Hematopoietic multipotent progenitor cell (in vitro differentiated cells): ENCODE measurements around the gene CHTF8. TPM values are rescaled to one million over a fixed set of nuclear protein-coding genes. Genes with fewer than 3 reads are reported as not detected.
"Not testable (repeated sequence)": the region's sequence is repeated elsewhere in the genome, so short reads cannot be mapped to it uniquely, and the experiment has no call there.

ENCODE experiments used
- DNase-seq, 3 donors: peaks; one replicate each; pipeline ENCODE4 v3.0.0-alpha.2; 2011 to 2015; ENCODE audit warnings: low read depth in 2 of 3, low spot score in 2 of 3
- total RNA-seq: library from RNA; depleted of rRNA; stranded (reverse); fragments of >200 nt; gene quantifications from one replicate; pipeline ENCODE4 v1.2.3, GENCODE V29; 2012

CHTF8 gene, protein sequence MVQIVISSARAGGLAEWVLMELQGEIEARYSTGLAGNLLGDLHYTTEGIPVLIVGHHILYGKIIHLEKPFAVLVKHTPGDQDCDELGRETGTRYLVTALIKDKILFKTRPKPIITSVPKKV
- total RNA-seq: 92.6 TPM

DNA sequence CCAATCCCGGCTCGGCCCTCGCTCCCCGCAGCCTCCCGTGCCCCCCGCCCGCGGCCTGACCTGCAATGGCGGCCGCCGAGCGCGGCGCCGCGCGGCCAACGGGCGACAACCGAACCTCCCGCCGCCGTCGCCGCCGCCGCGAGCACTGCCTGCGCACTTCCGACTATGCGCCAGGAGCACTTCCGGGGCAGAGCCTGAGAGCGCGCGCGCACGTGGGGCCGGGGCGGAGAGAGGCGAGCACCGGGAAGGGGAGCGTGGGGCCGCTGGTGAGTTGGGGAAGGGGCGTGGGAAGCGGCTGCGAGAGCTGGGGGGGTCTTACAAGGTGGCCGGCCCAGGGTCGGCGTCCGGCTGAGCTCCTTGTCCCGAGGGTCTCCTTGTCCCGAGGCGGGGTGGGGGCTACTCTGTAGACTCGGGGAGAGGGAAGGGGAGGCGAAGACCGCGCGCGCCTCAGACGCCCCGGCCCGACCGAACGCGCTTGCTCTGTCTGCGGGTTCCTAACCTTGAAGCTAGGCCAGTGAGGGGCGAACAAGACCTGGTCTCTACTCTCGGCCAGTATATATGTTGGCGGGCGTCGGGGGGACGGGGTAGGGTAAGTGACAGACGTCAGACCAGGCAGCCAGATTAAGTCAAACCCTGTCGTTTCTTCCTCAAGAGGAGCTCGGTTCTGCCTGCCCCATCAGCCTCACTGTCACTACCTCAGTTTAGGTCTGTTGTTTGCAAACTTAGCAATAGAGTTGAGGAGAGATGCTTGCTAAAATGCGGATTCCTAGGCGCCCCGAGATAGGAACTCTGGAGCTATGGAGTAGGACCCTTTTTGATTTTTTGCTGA lies at the start of gene CHTF8, which contains the start of gene UTP4:
TSS of gene CHTF8 (minus strand) at position 165 of the 829 bp plus-strand sequence. CDS start 11,130 bp downstream, outside the sequence.
TSS of gene UTP4 (plus strand) at position 226 of the 829 bp plus-strand sequence. CDS start 811 bp downstream, outside the sequence.
- peak; percentile 74 to 90 (median 90) for DNase-seq

DNA sequence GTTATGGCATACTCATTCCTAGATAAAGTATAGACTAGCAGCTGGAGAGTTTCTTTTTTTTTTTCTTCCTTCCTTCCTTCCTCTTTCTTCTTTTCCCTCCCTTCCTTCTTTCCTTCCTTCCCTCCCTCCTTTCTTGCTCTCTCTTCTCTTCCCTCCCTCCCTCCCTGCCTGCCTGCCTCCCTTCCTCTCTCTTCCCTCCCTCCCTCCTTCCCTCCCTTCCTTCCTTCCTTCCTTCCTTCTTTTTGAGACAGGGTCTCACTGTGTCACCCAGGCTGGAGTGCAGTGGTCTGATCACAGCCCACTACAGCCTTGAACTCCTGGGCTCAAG lies 47.6 kb upstream of the CHTF8 start:
- DNase-seq: no peak

DNA sequence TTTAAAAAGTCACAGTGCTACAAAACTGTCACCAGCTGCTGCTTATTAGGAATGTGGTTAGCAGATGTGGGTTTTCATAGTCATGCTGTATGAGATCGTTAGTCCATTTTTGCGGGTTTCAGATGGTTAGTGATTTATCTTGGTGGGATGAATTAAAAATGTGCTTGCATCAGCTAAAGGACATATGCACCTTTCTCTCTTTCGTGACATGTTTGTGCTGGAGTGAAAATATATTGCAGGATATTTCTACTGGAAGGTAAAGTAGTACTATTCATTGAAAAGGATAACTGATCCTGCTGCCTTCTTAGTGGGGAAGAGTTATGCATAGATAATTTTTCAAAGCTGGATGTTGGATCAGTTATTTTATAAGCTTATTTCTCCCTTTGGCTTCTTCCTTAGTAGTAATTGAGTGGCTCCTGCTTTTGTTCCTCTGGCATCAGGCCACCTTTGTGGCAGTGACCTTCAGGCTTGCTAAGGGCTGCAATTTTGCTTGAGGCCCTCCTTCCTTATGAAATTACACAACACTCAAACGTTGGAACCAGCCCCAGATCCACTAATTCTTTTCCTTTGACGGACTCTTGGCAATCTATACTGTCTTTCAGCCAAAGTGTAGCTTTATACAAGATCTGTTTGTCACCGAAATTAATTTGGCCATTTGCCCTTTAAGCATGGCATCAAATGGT lies 47.1 kb upstream of the CHTF8 start:
- peak in 1 of 3 donors; percentile 5 for DNase-seq

DNA sequence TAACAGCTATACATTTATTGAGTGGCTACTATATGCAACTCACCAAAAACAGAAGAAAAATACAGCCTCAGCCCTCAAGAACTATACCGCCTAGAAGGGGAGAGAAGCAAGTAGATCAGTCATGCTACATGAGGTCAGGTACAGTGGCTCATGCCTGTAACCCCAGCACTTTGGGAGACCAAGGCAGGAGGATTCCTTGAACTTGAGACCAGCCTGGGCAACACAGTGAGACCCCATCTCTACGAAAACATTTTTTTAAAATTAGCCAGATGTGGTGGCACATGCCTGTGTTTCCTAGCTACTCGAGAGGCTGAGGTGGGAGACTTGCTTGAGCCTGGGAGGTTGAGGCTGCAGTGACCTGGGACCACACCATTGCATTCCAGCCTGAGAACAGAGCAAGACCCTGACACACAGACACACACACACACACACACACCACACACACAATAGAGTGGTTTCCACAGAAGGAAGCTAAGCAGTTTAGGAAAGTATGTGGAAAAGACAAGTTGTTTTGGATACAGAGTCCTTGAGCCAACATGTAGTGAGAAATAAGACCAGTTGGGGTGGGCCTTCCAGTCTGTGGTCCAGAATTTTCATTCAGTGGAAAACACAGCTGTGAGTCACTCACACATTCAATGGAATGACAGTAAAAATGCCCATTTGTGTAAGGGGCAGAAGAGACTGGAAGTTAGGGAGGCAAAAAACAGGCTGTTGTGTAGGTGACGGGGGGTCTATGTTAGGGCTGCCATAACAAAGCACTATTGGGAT lies 43.8 kb upstream of the CHTF8 start:
- DNase-seq: no peak

DNA sequence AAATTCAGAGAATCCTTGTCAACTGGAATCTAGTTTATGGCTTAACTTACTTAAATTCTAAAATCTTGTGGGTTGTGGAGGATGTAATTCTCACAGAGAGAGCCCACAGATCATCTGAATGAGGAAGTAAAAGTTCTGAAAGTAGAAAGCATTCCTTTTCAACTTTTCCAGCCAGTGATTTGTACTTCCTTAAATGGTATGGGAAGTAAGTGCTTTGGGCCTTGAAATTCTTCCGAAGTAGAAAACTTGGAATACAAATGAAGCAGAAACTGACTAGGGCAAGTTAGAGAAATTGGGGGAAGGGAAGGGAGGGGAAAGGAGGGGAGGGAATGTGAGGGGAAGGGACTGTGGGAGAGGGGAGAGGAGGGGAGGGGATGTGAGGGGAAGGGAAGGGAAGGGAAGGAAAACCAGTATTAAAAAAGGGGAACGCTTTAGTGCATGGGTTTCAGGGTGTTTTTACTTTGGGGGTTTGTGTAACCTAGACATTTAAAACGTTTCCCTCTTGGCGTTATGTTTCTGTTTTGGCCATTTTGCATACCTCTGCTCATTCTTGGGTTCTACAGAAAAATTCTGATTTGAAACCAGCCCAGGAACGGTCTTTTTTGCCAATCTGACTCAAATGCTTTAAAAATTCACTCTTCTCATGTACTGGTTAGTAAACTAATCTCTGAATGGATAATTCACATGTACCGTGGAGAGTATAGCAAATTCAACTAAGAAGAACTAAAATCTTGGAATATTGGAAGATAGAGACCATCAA lies 39.1 kb upstream of the CHTF8 start:
- DNase-seq: peak in 1 of 3 donors; percentile 40

DNA sequence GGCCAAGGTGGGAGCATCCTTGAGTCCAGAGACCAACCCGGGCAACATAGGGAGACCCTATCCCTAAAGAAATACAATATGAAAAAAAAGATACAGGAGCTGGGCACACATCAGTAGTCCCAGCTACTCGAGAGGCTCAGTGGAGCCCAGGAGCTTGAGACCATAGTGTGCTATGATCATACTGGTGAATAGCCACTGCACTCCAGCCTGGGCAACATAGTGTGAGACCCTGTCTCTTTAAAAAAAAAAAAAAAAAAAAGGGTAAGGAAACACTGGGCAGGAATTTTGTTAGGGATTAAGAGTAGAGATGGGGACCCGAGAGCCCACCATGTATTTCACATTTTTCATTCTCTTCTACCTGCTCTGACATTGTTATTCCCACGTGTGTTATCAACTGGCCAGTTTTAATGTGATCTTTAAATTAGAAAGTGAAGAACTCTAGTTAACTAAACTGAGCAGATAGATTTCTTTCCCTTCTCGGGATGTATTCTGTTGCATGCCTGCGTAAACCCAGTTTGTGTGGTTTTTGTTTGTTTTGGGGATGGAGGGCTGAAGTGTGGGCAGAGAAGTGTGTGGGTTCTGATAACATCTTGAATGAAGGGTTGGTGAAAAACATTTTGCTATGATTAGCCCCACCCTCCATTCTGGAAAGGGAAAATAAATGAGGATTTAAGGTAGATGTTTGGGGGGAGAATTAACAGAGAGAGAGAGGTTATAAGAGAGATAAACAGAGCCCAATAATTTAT lies 37.4 kb upstream of the CHTF8 start:
- no peak for DNase-seq

DNA sequence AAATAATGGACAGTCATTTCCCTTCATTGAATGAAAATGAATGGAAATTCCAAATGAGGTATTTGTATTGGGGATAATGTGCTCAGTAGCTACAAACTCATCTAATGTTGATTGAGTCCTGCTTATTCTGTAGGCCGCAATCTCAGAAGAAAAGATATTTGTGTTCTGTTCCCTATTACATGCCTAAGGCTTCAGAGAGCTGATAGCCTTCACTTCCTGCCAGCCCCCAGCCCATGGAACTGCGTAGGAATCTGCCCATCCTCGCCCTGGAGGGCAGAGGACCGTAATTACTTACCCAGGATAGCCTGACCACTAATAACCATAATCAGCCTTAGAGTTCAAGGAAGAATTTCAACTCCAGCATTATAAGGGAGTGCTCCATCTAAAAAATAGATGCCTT lies 36.7 kb upstream of the CHTF8 start:
- no peak for DNase-seq

DNA sequence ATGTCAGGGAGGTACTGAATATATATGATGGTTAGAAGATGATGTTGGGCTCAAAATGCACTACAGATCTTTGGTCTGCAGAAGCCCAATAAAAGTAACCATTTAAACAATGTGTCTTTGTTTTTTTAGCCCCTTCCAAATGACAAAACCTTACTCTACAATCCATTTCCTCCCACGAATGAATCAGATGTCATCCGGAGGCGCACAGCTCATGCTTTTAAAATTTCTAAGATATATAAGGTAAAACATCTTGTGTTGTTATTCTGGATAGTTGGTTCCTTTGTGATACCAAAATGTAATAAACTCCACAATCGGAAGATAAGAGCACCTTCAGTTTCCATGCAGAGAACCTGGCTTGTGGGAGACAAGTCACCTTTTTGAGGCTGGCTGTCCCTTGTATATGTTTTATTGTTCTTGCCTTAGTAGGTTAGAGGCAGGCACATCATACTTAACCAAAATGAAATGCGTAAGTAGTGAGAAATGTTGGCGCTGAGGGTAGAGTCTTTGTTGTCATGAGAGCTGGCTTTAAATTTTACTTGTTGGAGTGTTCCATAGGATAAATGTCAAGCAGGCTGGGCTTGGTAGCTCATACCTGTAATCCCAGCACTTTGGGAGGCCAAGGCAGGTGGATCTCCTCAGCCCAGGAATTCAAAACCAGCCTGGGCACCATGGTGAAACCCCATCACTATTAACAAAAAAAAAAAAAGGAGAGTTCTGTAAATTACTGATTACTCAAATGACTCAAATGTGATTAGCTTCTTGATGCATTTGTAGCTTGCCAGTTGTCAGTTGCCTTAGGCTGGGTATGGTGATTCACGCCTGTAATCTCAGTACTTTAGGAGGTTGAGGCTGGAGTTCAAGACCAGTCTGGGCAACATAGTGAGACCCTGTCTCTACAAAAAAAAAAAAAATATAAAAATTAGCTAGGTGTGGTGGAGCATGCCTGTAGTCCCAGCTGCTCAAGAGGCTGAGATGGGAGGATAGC lies 34.9 kb upstream of the CHTF8 start:
- no peak for DNase-seq

DNA sequence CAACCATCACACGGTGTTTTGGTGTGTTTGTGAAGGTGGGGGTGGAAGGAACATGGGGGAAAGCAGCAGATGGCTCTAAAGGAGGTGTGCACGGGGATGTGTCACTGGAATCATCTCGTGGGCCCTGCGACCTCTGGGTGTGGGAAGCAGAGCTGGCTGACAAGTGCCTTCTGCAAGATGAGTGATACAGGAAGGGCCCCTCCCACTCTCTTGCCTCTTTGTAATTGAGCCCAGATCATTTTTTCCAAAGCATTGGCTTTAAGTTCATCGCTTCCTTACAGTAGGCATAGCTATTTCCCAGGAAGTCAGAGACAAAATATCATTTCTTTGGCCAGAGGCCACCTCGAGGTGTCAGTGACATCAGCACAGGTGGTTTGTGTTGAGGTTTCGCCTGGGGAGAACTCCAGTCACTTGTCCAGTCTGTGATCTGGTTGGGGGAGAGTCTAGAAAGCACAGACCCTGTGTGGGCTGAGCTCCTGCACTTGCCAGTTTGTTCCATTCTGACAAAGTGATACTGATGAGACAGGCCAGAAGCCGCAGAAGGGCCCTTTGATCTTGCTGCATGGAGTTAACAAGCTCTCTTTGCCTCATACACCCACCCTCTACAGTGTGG lies 33.9 kb upstream of the CHTF8 start:
- DNase-seq: no peak

DNA sequence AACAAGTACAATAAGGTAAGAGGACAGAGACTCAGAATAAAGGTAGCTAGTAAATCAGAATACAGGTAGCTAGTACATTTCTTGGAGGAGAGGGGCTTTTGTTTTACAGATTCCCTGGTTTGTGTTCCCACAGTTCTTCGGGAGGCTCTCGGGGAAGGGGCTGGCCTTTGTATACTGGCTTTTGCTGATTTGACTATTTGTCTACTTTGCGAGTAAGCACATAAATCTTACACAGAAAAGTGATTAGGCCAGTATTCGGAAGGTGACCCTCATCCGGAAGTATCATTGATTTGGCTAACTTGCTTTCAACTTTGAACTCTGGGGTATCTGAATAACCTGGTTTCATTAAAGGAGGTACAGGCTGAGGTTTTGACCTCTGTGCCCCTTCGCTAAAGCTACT lies 33.2 kb upstream of the CHTF8 start:
- no peak for DNase-seq

DNA sequence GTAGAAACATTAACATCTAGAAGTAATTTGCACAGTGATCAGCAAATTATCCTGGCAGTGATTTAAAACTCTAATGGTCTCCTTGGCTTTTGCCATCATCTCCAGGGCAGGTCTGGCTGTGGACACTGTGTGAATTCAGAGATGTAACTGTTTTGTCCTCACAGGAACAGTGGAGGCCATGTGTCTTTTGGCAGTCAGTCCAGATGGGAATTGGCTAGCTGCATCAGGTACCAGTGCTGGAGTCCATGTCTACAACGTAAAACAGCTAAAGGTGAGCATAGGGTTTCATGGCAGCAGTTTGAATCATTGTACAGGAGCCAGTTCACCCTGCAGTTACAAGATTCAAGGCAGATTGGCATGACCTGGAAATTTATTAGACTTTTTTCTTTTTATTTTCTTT lies 27.8 kb upstream of the CHTF8 start:
- DNase-seq: no peak

DNA sequence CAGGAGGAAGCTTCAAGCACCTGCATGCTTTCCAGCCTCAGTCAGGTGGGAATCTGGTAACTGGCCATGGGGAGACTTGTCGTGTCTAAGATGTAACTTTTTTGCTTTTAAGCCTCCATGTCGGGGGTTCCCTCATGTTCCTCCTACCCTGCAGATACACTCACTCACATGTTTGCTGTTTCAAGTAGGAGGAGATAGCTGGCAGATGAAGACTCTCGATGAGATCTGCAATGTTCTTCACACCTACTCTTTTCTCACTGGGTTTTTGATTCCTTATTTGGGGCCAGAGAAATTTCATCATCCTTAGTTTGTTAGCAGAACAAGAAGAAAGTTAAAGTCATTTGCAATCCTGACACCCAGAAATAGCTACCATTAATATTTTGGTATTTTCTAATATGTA lies 24.8 kb upstream of the CHTF8 start:
- DNase-seq: no peak

DNA sequence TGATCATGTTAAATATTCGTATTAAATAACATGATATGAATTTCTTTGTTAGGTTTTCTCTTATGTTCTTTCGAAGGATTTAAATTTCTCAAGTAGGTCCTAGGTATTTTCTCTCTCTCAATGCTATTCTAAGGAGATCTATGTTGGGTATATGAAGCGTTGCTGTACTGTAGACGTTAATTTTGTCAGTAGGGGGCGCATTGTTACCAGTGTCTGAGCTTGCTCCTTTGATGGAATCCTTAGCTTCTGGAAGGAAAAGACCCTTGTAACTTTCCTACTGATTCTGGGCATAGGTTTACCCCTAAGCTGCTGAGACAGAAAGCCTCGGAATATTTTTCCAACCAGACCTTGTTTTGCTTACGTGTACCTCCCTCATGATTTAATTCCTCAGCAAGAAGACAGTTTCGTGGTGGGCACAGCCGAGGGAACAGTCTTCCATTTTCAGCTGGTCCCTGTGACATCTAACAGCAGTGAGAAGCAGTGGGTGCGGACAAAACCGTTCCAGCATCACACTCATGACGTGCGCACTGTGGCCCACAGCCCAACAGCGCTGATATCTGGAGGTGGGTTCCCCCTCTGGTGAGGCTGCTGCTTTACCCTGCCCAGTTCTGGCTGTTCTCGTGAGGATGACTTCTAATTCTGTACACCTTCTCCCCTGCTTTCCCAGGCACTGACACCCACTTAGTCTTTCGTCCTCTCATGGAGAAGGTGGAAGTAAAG lies 17.9 kb upstream of the CHTF8 start:
- DNase-seq: peak; percentile 23 to 81 (median 64)

DNA sequence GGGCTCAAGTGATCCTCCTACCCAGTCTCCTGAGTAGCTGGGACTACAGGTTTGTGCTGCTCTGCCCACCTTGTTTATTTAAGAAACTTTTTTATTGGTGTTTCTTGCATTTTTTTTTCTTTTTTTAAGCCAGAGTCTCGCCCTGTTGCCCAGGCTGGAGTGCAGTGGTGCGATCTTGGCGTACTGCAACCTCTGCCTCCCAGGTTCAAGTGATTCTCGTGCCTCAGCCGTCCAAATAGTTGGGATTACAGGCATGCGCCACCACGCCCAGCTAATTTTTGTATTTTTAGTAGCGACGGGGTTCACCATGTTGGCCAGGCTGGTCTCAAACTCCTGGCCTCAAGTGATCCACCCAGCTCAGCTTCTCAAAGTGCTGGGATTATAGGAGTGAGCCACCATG lies 17.2 kb upstream of the CHTF8 start:
- not testable (repeated sequence) for DNase-seq

DNA sequence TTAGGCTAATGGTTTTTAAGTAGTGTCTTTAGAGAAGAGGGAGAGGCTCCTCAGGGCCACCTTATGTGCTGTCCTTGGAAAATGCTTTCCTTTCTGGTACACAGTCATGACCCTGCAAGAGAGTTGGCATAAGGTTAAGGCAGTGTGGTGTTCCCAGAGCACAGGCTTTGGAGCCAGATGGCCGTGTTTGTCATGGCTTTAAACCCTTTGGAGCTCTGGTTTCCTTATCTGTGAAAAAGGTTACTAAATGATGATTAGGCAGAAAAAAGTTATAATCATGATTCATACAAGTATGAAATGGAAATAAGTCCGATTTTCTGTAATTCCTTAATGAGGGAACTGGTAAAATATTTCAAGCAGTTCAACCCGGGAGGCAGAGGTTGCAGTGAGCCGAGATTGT lies 13.3 kb upstream of the CHTF8 start:
- DNase-seq: no peak

DNA sequence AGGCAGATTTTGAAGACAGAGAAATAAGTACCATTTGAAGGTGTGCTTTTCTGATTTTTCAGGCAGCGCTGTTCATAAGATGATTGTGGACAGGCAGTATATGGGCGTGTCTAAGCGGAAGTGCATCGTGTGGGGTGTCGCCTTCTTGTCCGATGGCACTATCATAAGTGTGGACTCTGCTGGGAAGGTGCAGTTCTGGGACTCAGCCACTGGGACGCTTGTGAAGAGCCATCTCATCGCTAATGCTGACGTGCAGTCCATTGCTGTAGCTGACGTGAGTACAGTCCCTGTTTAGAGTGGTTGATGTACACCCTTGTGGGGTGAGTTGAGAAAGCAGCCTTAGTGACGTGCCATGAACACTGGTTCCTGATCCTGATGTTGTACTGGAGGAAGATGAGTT lies 10.7 kb upstream of the CHTF8 start:
- no peak for DNase-seq

DNA sequence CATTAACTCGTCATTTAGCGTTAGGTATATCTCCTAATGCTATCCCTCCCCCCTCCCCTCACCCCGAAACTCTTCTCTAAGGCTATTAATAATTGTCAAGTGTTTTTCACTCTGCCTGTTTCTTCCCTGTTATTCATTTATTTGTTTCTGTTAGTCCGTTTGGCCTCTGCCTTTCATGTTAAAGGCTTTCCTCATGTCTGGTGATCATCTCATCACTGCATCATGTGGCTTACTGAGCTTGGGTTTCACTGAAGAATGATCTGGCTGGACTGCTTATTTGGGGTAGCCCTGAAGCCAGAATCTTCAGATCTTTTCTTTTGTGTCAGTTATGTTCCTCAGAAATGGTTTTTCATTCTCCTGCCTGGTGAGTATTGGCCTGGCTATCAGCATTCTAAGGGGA lies 9.5 kb upstream of the CHTF8 start:
- no peak for DNase-seq
